ENCODE measurements around the gene C2CD4D.
"Not testable (repeated sequence)": the region's sequence is repeated elsewhere in the genome, so short reads cannot be mapped to it uniquely, and the experiment has no call there.

Gene C2CD4D

DNA sequence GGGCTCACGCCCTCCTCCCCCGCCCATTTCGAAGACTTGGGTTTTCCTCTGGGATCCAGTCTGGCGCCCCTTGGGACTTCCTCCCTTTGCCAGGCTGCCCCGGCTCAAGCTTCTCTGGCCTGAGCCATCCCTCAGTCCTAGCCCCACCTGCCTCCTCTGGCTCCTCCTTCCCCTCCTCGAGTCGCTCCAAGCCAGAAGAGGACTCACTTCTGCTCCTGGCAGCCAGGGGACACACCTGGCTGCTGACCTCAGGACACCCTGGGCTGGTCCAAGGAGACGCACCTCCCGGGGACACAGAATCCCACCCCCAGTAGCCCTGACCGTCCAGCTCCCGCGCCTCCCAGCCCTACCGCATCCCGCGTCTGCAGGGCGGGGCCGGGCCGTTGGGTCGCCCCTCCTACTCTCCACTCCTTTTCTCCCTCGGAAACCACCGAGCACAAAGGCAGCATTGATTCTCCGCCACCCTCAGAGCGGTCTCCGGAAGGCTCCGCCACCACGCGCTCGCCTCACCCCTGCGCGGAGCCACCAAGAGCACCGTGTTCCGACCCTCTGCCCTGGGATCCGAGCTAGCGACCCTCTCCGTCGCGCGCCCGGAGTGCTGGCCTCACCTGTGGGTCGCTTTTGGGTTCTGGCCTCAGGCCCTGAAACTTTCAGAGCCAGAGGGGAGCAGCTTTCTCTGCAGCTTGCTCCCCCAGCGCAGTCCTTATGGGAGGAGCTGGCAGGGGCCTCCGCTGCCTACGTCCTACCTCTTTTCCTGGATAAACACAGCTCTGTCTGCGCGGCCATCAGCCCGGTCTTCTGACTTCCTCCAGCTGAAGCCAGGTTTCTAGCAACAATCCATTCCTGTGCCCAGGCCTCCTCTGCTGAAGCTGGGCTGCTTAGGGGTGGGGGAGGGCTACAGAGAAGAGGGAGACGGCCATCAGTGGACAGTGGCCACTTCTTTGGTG, at the start of gene C2CD4D:
Gene C2CD4D (minus strand): TSS at position 364 of the 947 bp plus-strand sequence. CDS start 831 bp downstream, outside the sequence.
- peak; percentile 63 to 64 for DNase-seq

DNA sequence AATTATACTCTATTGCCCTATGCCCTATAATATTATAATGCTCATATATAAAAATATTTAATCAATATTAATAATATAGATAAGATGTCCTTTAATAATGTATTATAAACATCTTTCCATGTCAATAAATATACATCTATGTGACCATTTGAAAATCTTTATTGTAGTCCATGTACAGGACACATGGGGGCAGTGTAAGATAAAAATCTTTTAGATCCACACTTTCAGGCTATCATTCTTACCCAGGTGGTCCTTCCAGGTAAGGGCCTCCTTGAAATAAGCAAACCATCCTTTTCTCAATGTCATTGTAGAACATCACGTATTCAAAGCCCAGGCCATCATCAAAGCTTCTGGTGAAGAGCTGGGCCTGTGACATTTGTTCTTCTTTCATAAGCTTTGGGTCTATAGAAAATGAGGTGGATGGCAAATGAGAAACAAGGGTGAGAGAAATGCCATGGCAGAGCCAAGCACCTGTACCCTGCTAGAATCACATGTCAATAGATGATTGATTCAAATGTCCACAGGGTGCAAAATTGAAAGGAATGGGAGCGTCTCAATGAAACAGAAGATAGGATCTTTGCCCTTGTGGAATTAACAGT, 49.5 kb upstream of the C2CD4D start:
- no peak for DNase-seq

- DNase-seq, result no peak
Measured at GRCh38 chr1:151887028-151887427, 47.4 kb upstream of the C2CD4D start.

- DNase-seq, result no peak
Measured at GRCh38 chr1:151885479-151885878, 45.9 kb upstream of the C2CD4D start.

DNA sequence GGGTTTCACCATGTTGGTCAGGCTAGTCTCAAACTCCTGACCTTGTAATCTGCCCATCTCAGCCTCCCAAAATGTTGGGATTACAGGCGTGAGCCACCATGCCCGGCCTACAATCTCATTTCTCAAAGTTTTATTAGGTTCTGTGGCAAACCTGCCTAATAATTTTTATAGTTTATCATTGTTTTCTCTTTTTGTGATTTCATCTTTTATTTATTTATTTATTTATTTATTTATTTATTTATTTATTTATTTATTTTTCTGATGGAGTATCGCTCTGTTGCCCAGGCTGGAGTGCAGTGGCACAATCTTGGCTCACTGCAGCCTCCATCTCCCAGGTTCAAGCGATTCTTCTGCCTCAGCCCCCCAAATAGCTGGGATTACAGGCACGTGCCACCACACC, 45.3 kb upstream of the C2CD4D start:
- DNase-seq, result not testable (repeated sequence)

- DNase-seq, result not testable (repeated sequence)
Measured at GRCh38 chr1:151884445-151884844, 44.8 kb upstream of the C2CD4D start.

DNA sequence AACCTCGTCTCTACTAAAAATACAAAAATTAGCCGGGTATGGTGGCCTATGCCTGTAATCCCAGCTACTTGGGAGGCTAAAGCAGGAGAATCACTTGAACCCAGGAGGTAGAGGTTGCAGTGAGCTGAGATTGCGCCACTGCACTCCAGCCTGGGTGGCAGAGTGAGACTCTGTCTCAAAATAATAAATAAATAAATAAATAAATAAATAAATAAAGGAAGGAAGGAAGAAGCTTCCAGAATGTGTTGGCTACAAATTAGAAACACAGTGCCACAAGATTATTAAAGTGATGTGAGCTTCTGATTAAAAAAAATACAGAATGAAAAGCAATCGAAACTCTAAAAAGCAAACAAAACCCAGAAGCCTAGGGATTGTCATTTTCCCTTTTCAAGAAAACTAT, 44.3 kb upstream of the C2CD4D start:
- not testable (repeated sequence) for DNase-seq

DNA sequence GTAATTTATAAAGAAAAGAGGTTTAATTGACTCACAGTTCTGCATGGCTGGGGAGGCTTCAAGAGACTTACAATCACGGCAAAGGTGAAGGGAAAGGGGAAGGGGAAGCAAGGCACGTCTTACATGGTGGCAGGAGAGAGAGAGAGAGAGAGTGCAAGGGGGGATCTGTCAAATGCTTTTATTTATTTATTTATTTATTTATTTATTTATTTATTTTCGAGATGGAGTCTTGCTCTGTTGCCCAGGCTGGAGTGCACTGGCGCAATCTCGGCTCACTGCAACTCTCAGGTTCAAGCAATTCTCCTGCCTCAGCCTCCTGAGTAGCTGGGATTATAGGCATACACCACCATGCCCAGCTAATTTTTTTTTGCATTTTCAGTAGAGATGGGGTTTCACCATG, 43.3 kb upstream of the C2CD4D start:
- not testable (repeated sequence) for DNase-seq

GRCh38 chr1:151882466-151882865, 42.8 kb upstream of the C2CD4D start:
- no peak for DNase-seq

GRCh38 chr1:151881479-151881878, 41.9 kb upstream of the C2CD4D start:
- no peak for DNase-seq

DNA sequence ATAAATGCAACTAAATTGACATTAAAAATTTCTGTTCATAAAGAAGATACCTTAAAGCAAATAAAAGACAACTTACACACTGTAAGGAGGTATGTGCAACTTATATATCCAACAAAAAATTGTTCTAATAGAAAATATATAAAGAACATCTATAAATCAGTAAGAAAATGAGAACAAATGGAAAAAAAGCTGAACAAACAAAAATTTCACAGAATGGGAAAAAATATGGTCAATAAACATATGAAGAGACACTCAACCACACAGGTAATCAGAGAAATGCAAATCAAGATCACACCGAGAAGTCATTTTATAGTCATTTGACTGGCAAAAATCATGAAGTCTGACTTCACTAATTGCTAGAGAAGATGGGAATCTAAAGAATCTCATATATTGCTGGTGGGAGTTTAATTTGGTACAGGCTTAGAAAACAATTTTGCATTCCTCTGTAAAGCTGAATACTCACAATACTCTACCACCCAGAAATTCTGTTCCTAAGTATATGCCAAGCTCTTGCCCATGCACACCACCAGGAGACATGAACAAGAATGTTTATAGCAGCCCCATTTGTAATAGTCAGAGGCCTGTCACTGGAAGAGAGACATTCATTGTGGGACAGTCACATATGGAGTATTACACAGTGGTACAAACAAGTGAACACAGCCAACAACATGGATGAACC, 35.9 kb upstream of the C2CD4D start:
- no peak for DNase-seq

GRCh38 chr1:151872776-151873175, 33.2 kb upstream of the C2CD4D start:
- not testable (repeated sequence) for DNase-seq

- no peak for DNase-seq
Measured at GRCh38 chr1:151871284-151872030, 31.8 kb upstream of the C2CD4D start.

GRCh38 chr1:151868486-151868885, 28.9 kb upstream of the C2CD4D start:
- no peak for DNase-seq

GRCh38 chr1:151867765-151868411, 28.3 kb upstream of the C2CD4D start:
- DNase-seq, result no peak

DNA sequence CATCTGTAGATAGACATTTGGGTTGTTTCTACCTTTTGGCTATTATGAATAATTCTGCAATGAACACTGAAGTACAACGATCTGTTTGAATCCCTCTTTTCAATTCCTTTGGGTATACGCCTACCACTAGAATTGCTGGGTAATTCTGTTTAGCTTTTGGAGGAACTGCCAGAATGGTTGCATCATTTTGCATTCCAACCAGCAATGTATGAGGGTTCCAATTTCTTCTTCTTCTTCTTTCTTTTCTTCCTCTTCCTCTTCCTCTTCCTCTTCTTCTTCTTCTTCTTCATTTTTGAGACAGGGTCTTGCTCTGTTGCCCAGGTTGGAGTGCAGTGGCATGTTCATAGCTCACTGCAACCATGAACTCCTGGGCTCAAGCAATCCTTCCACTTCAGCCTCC, 27.7 kb upstream of the C2CD4D start:
- DNase-seq, result no peak

- no peak for DNase-seq
Measured at GRCh38 chr1:151864411-151864810, 24.8 kb upstream of the C2CD4D start.

GRCh38 chr1:151862604-151863003, 23.0 kb upstream of the C2CD4D start:
- DNase-seq, result no peak

DNA sequence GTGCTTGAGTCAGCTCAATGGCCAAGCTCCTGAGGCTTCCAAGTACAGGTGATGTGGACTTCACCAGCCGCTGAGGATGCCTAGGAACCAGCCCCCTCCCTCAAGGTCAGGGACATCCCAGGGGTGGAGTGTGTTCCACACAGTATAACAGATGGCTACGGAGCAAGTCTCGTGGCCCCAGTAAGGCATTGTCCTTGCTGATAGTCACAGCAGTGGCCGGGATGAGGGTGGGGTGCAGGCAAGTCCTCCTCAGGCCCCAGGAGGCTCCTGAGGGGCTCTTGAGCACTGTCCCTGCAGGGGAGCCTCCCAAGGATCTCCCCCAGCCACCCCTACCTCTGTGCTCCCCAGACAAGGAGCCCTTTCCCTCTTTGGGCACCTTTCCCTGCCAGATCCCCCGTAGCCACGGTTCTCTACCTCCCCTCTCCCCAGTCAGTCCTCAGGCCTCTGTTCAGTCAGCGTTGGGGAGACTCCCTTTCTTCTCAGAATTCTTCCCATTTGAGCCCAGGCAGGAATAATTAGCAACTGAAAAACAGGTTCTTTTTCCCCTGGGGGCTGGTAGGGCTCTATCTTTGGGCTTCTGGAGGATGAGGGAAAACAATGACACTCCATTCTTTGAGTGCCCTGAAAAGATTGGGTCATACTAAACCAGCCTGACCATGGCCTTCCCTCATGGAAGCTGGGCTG, 21.0 kb upstream of the C2CD4D start:
- no peak for DNase-seq

GRCh38 chr1:151859891-151860293, 20.3 kb upstream of the C2CD4D start:
- no peak for DNase-seq

GRCh38 chr1:151858886-151859665, 19.5 kb upstream of the C2CD4D start:
- DNase-seq, result no peak

Data from activated CD4-positive, alpha-beta T cell treated with anti-CD3 and anti-CD28 coated beads, Interleukin-2, amount 50 U/mL, for 4 hours (primary cell).